SIG-M5 treated with dmso at 0.1 percent for 504 hours (cell line): ENCODE results near the gene DAAM1.

Experiments
- DNase-seq: peaks from one replicate; lab custom pipeline; 2025; ENCODE audit not compliant: unreplicated experiment; lab: John Stamatoyannopoulos, UW

The DAAM1 gene

DNA sequence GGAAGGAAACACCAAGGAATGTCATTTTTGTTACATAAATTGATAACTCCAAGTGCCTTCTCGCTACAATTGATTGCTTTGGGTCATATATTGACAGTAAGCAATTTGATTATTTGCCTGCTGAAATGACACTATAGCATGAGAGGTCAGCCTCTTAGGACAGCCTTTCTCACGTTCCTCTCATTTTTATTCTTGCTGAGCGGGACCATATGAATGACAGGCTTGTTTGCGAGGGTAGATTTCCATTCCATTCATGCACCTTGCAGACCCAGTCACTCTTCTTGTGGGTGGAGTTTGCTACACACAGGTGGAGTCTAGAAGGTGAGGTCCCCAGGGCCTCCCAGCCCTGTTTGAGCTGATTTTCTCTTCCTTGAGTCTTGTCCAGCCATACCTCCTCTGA lies 27.3 kb downstream of the DAAM1 start:
- DNase-seq = no peak

DNA sequence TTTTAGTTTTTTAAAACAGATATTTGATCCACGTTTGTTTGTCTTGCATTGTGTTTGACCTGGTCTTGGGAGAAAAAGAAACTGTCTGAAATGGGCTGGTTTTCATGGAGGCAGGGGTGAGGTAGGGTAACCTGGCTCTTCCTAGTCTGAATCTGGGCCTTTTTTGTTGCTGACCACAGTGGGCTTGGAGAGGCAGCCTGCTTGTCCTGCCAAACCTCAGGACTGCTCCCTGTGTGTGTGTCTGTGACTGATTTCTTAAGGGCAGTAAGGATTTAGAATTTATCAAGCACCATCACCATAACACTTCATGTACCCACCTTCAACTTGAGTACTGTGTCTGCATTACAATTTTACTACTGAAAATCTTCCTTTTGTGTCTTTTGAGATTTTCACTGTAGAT lies 28.5 kb downstream of the DAAM1 start:
- no peak for DNase-seq

DNA sequence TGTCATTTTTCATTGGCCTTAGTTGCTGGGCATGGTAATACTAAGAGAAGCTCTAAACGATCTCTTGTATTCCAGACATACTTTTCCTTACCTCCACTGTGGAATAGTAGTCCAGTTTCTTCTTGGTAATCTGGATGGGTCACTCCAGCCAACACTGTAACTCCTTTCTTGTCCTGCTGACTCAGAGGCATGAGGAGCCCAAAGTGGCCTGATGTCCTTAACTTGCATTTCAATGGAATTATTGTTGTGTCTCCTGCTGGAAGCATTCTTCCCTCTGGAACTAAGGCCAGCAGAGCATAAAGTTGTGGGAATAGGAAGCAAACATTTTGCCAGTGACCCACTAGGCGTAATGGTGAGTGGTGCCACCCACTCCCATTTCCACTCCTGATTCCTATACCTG lies 33.1 kb downstream of the DAAM1 start:
- no peak for DNase-seq

- DNase-seq = no peak
These were observed 35.9 kb downstream of the DAAM1 start for GRCh38 chr14:59224341-59224740.

DNA sequence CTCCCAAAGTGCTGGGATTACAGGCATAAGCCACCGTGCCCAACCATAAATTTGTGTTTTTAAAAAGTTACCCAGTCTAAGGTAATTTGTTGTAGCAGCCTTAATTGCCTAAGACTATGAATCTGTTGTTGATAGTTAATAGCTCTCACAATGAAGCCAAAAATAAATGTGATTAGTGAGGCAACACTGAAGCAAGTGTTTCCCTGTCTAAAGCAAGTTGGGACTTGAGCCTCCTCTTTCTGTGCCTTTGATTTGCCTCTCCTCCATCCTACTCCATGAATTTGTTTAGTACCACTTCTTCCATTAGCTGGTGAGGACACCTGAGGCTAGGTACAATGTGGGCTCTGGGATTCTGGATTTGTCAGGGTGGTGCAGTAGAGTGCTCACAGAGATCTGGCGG lies 36.8 kb downstream of the DAAM1 start:
- no peak for DNase-seq

DNA sequence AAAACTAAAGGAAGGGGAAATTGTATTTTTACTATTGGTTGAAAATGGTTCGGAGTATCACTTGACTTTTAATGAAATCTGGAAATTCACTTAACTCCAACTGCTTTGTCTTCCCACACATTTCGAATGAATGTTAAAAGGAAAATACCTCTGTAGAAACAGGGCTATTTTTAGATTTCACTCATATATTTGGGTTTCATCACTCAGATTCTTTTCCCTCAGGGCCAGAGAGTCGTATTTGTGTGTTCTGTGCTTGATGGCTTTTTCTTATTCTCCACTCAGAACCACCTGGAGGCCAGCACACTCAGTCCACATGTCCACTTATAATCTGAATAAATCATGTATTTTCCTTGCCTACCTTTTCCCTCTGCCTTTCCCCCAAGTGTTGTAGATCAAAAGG lies 40.0 kb downstream of the DAAM1 start:
- DNase-seq = no peak

GRCh38 chr14:59229653-59230406 lies 41.4 kb downstream of the DAAM1 start:
- DNase-seq = no peak

GRCh38 chr14:59236195-59236594 lies 47.7 kb downstream of the DAAM1 start:
- DNase-seq = no peak

DNA sequence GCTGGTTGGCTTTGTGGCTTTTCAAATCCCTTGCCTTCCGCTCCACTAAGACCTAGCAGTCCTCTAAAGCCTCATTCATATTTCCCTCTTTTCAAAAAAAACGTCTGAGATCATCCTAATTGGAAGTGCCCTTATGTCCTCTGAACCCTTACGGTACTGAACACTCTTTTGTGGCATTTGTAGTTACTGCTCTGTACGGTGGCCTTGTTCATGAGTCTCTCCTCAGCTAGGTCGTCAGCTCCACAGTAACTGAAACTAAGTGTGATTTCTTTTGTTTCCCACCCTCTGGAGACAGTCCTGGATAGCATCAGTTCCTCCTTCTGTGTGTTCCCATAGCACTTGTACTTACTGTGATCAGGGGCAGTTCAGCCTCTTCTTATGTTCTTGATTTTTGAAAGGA lies 49.7 kb downstream of the DAAM1 start:
- DNase-seq = no peak

DNA sequence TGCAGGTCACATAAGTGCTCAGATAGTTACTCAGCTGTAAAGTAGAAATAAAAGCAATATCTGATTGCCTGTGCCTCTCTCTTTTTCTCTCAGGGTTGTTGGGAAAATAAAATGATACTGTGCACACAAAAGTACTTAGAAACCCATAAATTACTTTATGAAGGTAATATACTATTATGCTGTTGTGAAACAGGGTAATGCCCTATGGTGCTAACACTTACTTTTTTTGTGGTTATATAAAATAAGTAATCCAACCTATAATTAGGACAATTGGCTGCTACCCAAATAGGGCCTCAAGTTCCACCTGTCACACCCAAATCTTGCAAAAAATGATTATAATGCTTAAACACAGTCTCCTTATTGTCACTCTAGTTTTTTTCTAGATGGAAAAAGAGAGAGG lies 50.6 kb downstream of the DAAM1 start:
- DNase-seq = no peak

- DNase-seq = no peak
These were observed 51.9 kb downstream of the DAAM1 start for GRCh38 chr14:59240356-59240755.

GRCh38 chr14:59241121-59241520 lies 52.7 kb downstream of the DAAM1 start:
- no peak for DNase-seq

DNA sequence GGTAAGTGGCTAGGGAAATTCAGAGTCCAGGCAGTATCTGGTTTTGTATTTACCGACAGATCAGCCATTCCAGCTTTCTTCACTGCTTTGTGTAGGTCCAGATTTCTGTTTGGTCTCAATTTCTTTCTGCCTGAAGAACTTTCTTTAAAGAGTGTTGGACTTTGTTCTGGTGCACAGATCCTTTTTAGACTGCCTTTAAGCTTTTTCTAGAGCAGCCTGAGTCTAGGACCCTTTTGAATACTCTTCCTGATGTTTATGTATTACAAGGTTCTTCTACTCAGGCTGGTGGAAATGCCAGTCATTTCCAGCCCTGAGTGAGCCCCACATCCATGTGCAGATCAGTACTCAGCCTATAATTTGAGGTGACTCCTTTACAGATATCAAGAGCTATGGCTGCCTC lies 54.7 kb downstream of the DAAM1 start:
- DNase-seq = no peak

DNA sequence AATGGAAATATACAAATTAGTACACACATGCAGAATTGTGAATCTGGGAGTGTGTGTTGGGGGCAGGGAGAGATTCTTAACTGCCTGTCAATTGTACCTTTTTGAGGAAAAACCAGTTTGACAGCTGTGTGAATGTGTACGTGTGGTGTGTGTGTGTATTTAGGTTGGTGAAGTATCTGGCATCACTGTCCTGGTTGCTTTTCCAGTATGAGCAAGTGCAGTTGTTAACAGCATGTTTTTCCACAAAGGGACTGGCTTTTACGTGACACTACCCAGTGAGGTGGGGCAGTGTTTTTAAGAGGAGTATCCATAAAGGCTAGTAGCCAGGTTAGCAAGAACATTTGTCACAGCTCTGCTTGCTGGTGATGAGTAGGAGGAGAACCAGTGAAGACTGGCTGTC lies 56.1 kb downstream of the DAAM1 start:
- DNase-seq = peak; percentile 5

- no peak for DNase-seq
These were observed 57.4 kb downstream of the DAAM1 start for GRCh38 chr14:59245809-59246295.

DNA sequence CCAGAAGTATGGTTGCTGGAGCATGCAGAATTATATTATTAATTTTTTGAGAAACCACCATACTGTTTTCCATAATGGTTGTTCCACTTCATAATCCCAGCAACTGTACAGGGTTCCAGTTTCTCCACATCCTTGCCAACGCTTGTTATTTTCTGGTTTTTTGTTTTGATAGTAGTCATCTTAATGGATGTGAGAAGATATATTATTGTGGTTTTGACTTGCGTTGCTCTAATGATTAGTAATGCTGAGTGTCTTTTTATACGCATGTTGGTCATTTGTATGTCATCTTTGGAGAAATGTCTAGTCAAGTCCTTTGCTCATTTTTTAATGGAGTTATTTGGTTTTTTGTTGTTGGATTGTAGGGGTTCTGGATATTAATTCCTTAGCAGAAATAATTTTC lies 58.1 kb downstream of the DAAM1 start:
- no peak for DNase-seq

DNA sequence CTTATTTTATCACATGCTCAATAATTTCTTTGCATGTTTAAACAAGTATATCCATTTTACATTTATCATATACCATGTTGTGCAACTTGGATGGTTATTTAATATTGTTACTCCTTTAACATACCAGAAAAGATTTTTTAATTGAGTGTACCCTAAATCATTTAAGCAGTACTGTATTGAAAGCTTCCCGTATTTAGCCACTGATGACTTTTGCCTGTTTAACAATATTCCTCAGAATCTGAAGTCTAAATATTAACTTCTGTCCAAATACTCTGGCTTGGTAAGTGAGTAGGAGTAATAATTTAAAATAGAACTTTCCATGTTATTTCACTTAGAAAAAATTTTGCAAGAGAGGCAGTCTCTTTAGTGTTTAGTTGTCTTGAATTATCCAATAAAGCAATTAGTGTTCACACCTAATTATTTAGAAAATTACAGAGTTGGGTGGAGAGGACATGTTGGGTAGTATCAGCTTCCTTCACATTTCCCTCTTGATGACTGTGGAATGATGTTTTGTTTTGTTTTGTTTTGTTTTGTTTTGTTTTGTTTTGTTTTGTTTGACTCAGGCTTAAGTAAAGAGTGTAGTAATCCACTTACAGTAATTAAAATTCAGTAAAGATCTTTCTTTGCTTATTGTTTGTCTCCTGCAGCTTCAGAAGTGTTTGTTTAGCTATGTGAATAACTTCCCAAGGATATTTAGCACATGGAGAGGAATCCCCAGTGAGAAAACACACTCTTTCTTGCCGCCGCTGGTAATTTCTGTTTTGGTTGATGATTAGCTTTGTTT lies 59.5 kb downstream of the DAAM1 start:
- DNase-seq = no peak

DNA sequence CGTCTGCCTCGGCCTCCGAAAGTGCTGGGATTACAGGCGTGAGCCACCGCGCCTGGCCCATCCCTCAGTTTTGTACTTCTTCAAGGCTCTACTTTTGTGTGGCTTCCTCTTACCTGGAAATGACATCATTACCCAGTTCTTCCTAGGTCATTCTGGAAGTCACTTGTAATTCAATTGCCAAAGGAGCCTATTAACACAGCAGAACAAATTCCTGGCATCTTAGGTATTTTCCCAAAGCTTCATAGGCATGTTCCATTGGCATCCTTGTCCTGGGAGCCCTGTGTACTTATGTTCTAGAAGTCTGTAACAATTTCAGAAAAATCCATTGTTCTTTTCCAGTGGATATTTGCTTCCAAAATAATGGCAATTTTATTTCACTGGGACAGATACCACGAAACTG lies 60.6 kb downstream of the DAAM1 start:
- no peak for DNase-seq

GRCh38 chr14:59251811-59252771 lies 63.6 kb downstream of the DAAM1 start:
- DNase-seq = no peak

DNA sequence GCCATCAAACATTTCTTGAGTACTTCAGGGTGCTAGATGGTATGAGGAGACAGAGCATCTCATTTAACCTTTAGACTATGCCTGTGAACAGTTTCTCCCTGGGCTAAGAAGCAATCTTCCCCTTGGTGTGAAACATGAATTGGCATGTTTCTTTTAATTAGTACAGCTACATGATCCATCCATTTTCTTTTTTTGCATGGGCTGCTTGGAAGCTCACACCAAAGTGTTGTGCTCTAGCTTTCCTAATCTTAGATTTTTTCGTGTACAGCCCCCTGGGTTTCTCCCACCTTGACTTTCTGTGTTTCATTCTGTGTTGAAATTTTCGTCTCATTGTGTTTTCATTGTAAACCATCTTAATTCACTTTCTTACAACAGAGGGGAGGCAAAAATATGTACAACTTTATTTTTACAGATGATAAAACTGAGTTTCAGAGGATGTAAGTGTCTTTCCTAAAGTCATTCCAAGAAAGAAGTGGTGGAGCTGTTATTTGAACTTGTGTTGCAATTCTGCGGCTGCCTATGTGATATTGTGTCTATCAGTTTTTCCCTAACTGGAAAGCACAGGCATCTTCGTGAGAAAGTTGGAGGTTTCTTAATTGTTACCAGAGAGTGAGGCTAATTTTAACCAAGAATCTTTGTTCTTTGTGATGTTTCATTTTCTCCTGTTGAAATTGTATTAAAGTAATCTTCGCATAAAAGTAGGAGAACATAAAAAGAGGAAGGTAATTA lies 64.5 kb downstream of the DAAM1 start:
- DNase-seq = no peak

GRCh38 chr14:59253527-59253926 lies 65.1 kb downstream of the DAAM1 start:
- no peak for DNase-seq
